HCT116 (cell line): Measurements from ENCODE around the gene PPM1D. TPM values are rescaled to one million over a fixed set of nuclear protein-coding genes. Genes with fewer than 3 reads are reported as not detected.

ENCODE experiments used
- ATAC-seq: fragments of 200-7000 bp; cut with Tn5 transposase; 2 replicates; pipeline ENCODE4 v1.9.1; 2020; ENCODE audit warnings: mild to moderate bottlenecking, moderate library complexity
- BruUV-seq: library from RNA; stranded (reverse); fragments of 400-500 nt; replicated peaks from 2 replicates; lab custom pipeline; 2021; lab: Mats Ljungman, UMichigan
- CTCF ChIA-PET: fragments of 300-600 bp; sonication (Branson Sonifier 250); formaldehyde crosslinking; loops from one replicate; lab custom pipeline; 2021; ENCODE audit warnings: antibody characterized with exemption; lab: Charles Lee
- POLR2A ChIA-PET: fragments of 300-600, 350-600 bp; sonication (Branson Sonifier 250); formaldehyde crosslinking; loops from one replicate; lab custom pipeline; 2021; ENCODE audit warnings: antibody characterized with exemption; lab: Charles Lee
- RAD21 ChIA-PET, 2 experiments: fragments of 300-600 bp; sonication (Branson Sonifier 250); formaldehyde crosslinking; loops; one replicate each; lab custom pipeline; 2023; ENCODE audit warnings: low total read pairs in 2 of 2; ENCODE audit not compliant: uncharacterized antibody in 2 of 2, unreplicated experiment in 2 of 2, low non-redundant PET in 1 of 2; lab: Charles Lee
- DNase-seq: peaks from one replicate; pipeline ENCODE4 v3.0.0-alpha.2; 2010; ENCODE audit warnings: low read depth, low spot score
- H2AFZ ChIP-seq: fragments of 200-600 bp; shearing (Covaris generic), sonication (generic); 2 replicates; pipeline ENCODE4 v1.6.1; 2017; ENCODE audit warnings: low read depth, mixed run types, mixed read lengths, antibody characterized with exemption, low read length; ENCODE audit not compliant: poor library complexity, severe bottlenecking
- H3K27ac ChIP-seq: 2 replicates; pipeline ENCODE4 v1.5.1; 2012; ENCODE audit warnings: low read depth, low read length
- H3K27me3 ChIP-seq: fragments of 200-600 bp; sonication (generic); 2 replicates; pipeline ENCODE4 v1.6.1; 2016; ENCODE audit warnings: mixed run types, low read length, mixed read lengths; ENCODE audit not compliant: insufficient read depth
- H3K36me3 ChIP-seq, 2 experiments: fragments of 200-500 bp in 1 of 2; fragments of 200-600 bp in 1 of 2; sonication (Bioruptor generic) in 1 of 2; sonication (generic) in 1 of 2; 2 replicates each; pipeline versions ENCODE4 v1.5.1 to v1.6.1; 2014 to 2016; ENCODE audit warnings: low read length in 2 of 2, inconsistent platforms in 1 of 2, mixed read lengths in 1 of 2, mixed run types in 1 of 2; ENCODE audit not compliant: insufficient read depth in 2 of 2, control insufficient read depth in 1 of 2
- H3K4me1 ChIP-seq, 2 experiments: fragments of 200-600 bp in 1 of 2; sonication (generic) in 1 of 2; 2 replicates each; pipeline versions ENCODE4 v1.5.1 to v1.6.1; 2012 to 2017; ENCODE audit warnings: low read length in 2 of 2, inconsistent platforms in 1 of 2, mild to moderate bottlenecking in 1 of 2, mixed read lengths in 1 of 2, mixed run types in 1 of 2, moderate library complexity in 1 of 2; ENCODE audit not compliant: insufficient read depth in 2 of 2, control insufficient read depth in 1 of 2
- H3K4me2 ChIP-seq: fragments of 200-600 bp; sonication (generic); 2 replicates; pipeline ENCODE4 v1.6.1; 2017; ENCODE audit warnings: mixed run types, low read length, mixed read lengths
- H3K4me3 ChIP-seq, 2 experiments: fragments of 200-600 bp in 1 of 2; sonication (generic) in 1 of 2; replicated peaks in 1 of 2; 2 replicates each; pipeline ENCODE4 v1.5.1; 2011 to 2016; ENCODE audit warnings: low read length in 2 of 2, control low read depth in 1 of 2, low read depth in 1 of 2, mild to moderate bottlenecking in 1 of 2, mixed read lengths in 1 of 2, mixed run types in 1 of 2
- H3K79me2 ChIP-seq: fragments of 200-600 bp; sonication (generic); 2 replicates; pipeline ENCODE4 v1.6.1; 2017; ENCODE audit warnings: mild to moderate bottlenecking, mixed run types, low read length, moderate library complexity, mixed read lengths; ENCODE audit not compliant: insufficient read depth
- H3K9ac ChIP-seq: fragments of 200-600 bp; sonication (generic); 2 replicates; pipeline ENCODE4 v1.6.1; 2016; ENCODE audit warnings: low read length, mixed read lengths
- H3K9me2 ChIP-seq: fragments of 200-600 bp; sonication (generic), shearing (Covaris generic); 2 replicates; pipeline ENCODE4 v1.6.1; 2017; ENCODE audit warnings: mixed run types, mild to moderate bottlenecking, moderate library complexity; ENCODE audit not compliant: insufficient read depth
- H3K9me3 ChIP-seq, 2 experiments: fragments of 200-500 bp in 1 of 2; fragments of 200-600 bp in 1 of 2; sonication (Bioruptor generic) in 1 of 2; sonication (generic) in 1 of 2; 2 replicates each; pipeline ENCODE4 v1.6.1; 2014 to 2017; ENCODE audit warnings: low read length in 2 of 2, mixed read lengths in 2 of 2, inconsistent platforms in 1 of 2, low read depth in 1 of 2, mild to moderate bottlenecking in 1 of 2, mixed run types in 1 of 2, moderate library complexity in 1 of 2; ENCODE audit not compliant: control insufficient read depth in 1 of 2, insufficient read depth in 1 of 2
- H4K20me1 ChIP-seq: fragments of 200-600 bp; sonication (generic), shearing (Covaris generic); 2 replicates; pipeline ENCODE4 v1.6.1; 2017; ENCODE audit warnings: mixed run types, mild to moderate bottlenecking, moderate library complexity; ENCODE audit not compliant: insufficient read depth
- CEBPB ChIP-seq: IDR thresholded peaks from 2 replicates; pipeline ENCODE4 v1.6.1; 2012; ENCODE audit warnings: low read depth
- EGR1 ChIP-seq: IDR thresholded peaks from 2 replicates; pipeline ENCODE4 v1.6.1; 2012; ENCODE audit warnings: low read depth
- ELF1 ChIP-seq: IDR thresholded peaks from 2 replicates; pipeline ENCODE4 v1.6.1; 2012; ENCODE audit warnings: low read depth, borderline replicate concordance
- POLR2A ChIP-seq: IDR thresholded peaks from 2 replicates; pipeline ENCODE4 v1.7.0; 2011; ENCODE audit warnings: borderline replicate concordance; ENCODE audit not compliant: insufficient read depth, insufficient read length; ENCODE audit errors: extremely low read depth
- RAD21 ChIP-seq: IDR thresholded peaks from 2 replicates; pipeline ENCODE4 v1.6.1; 2012; ENCODE audit warnings: low read depth, mild to moderate bottlenecking
- SIN3A ChIP-seq: IDR thresholded peaks from 2 replicates; pipeline ENCODE4 v1.6.1; 2012; ENCODE audit warnings: low read depth
- SRF ChIP-seq: IDR thresholded peaks from 2 replicates; pipeline ENCODE4 v1.6.1; 2012; ENCODE audit warnings: low read depth
- YY1 ChIP-seq: IDR thresholded peaks from 2 replicates; pipeline ENCODE4 v1.6.1; 2011; ENCODE audit warnings: low read length, low read depth, moderate library complexity, mild to moderate bottlenecking; ENCODE audit not compliant: insufficient replicate concordance; ENCODE audit errors: extremely low read depth
- intact Hi-C: fragments of 100-400 bp; cut with micrococcal nuclease; formaldehyde crosslinking; loops from 2 replicates; pipeline ENCODE4 v1.10.0; 2022
- total RNA-seq: library from RNA; stranded (reverse); gene quantifications from one replicate; pipeline ENCODE4 v1.2.1, GENCODE V29; 2021; ENCODE audit not compliant: unreplicated experiment
- TF ChIP-seq, protein P1 (sequence below): IDR thresholded peaks from 2 replicates; pipeline ENCODE4 v1.6.1; 2012; ENCODE audit warnings: low read depth
- TF ChIP-seq, protein P2 (sequence below), 3 experiments: fragments of 200-600 bp in 1 of 3; sonication (generic) in 1 of 3; IDR thresholded peaks in 2 of 3; conservative IDR thresholded peaks in 1 of 3; 2 replicates each; pipeline ENCODE4 v1.5.1; 2012 to 2017; ENCODE audit warnings: low read depth in 2 of 3, low read length in 2 of 3, antibody characterized with exemption in 1 of 3, borderline replicate concordance in 1 of 3, control low read depth in 1 of 3, mild to moderate bottlenecking in 1 of 3, mixed read lengths in 1 of 3, mixed run types in 1 of 3, moderate library complexity in 1 of 3; ENCODE audit not compliant: insufficient read depth in 1 of 3

Gene PPM1D
- total RNA-seq, 1 experiment from 2014 or later, result 29.1 TPM

DNA sequence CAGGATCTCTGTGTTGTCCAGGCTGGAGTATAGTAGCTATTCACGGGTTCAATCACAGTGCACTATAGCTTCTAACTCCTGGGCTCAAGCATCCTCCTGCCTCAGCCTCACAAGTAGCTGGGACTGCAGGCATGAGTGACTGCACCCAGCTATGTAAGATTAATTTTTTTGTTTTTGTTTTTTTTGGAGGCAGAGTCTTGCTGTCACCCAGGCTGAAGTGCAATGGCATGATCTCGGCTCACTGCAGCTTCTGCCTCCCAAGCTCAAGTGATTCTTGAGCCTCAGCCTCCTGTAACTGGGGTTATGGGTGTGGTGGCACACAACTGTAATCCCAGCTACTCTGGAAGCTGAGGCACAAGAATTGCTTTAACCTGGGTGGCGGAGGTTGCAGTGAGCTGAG, 15.8 kb downstream of the PPM1D start:
- H3K79me2 ChIP-seq, result peaks cover 93% of the 10 kb centered on the region
- no peak overlapping the region for H3K4me3 ChIP-seq
- ChIA-PET CTCF (no interaction called here), RAD21 (no interaction called here), POLR2A (no interaction called here)
- H3K36me3 ChIP-seq, result no peaks in the 10 kb centered on the region
- no peak overlapping the region for H3K9ac ChIP-seq
- DNase-seq, result no peak
- no peaks in the 10 kb centered on the region for H3K9me3 ChIP-seq
- no peaks in the 10 kb centered on the region for H3K9me2 ChIP-seq
- no peak overlapping the region for H3K4me2 ChIP-seq
- H2AFZ ChIP-seq, result no peak overlapping the region
- no peaks in the 10 kb centered on the region for H4K20me1 ChIP-seq
- intact Hi-C loops, result no loop called here
- no TSS peak for BruUV-seq
- H3K27ac ChIP-seq, result no peak overlapping the region
- 0 out of 4 replicates have a peak, but pooled peaks cover 0 to 2% of the 10 kb centered on the region in 2 experiments for H3K4me1 ChIP-seq
- no peak for ATAC-seq
- no peak for TF ChIP-seq RAD21
- TF ChIP-seq EGR1, result no peak
- TF ChIP-seq, protein P1, sequence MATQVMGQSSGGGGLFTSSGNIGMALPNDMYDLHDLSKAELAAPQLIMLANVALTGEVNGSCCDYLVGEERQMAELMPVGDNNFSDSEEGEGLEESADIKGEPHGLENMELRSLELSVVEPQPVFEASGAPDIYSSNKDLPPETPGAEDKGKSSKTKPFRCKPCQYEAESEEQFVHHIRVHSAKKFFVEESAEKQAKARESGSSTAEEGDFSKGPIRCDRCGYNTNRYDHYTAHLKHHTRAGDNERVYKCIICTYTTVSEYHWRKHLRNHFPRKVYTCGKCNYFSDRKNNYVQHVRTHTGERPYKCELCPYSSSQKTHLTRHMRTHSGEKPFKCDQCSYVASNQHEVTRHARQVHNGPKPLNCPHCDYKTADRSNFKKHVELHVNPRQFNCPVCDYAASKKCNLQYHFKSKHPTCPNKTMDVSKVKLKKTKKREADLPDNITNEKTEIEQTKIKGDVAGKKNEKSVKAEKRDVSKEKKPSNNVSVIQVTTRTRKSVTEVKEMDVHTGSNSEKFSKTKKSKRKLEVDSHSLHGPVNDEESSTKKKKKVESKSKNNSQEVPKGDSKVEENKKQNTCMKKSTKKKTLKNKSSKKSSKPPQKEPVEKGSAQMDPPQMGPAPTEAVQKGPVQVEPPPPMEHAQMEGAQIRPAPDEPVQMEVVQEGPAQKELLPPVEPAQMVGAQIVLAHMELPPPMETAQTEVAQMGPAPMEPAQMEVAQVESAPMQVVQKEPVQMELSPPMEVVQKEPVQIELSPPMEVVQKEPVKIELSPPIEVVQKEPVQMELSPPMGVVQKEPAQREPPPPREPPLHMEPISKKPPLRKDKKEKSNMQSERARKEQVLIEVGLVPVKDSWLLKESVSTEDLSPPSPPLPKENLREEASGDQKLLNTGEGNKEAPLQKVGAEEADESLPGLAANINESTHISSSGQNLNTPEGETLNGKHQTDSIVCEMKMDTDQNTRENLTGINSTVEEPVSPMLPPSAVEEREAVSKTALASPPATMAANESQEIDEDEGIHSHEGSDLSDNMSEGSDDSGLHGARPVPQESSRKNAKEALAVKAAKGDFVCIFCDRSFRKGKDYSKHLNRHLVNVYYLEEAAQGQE, result no peak
- TF ChIP-seq ELF1, result no peak
- TF ChIP-seq YY1, result no peak
- no peak for TF ChIP-seq CEBPB
- TF ChIP-seq, protein P2, sequence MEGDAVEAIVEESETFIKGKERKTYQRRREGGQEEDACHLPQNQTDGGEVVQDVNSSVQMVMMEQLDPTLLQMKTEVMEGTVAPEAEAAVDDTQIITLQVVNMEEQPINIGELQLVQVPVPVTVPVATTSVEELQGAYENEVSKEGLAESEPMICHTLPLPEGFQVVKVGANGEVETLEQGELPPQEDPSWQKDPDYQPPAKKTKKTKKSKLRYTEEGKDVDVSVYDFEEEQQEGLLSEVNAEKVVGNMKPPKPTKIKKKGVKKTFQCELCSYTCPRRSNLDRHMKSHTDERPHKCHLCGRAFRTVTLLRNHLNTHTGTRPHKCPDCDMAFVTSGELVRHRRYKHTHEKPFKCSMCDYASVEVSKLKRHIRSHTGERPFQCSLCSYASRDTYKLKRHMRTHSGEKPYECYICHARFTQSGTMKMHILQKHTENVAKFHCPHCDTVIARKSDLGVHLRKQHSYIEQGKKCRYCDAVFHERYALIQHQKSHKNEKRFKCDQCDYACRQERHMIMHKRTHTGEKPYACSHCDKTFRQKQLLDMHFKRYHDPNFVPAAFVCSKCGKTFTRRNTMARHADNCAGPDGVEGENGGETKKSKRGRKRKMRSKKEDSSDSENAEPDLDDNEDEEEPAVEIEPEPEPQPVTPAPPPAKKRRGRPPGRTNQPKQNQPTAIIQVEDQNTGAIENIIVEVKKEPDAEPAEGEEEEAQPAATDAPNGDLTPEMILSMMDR (IDR thresholded peaks at IDR 0.05 in 2 of 3, conservative IDR thresholded peaks at IDR 0.05 in 1 of 3; ENCODE audit: borderline replicate concordance in 1 of 3, insufficient read depth in 1 of 3, low read depth in 2 of 3, low read length in 2 of 3), result no peak
- no peak for TF ChIP-seq SIN3A
- TF ChIP-seq SRF, result no peak
- no peak for TF ChIP-seq POLR2A
- TF ChIP-seq, all 23 proteins: peak for 0
- H3K27me3 ChIP-seq, result no peaks in the 10 kb centered on the region
